ENCODE data around the gene SLC8B1.
"Not testable (repeated sequence)": the region's sequence is repeated elsewhere in the genome, so short reads cannot be mapped to it uniquely, and the experiment has no call there.

Gene SLC8B1

DNA sequence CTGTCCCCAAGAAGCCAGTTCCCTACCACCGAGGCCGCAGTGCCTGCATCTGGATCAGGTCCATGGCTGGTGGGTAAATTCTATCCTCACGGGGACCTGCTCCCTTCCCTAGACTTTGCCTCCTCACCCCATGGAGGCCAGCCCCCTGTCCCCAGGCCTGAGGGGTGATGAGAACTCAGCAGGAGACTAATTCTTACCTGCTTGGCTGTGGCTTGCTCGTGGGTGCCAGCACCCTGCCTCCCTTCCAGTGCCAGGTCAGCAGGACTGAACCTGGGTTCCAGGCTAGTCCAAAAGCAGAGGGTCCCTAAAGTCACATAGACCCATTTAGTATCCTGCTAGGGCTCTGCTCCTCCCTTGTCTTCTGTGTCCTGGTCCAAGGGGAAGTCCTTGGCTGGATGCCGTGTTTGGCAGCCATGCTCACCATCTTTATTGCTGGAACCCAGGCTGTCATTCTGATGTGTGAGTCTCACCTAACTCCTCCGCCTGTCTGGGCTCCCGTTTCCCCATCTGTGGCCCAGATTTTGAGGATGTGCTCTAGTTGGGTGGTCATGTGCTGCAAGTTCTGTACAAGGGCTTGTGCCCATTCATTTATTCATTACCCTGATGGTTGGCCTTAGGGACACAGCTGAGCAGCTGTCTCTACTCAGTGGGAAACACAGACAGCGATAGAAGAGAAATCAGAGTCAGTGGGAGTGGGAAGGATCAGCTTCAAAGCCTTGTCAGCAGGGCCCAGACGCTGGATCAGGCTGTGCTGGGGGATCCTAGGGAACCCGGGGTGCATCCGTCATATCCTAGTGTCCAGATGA is 24.4 kb upstream of the SLC8B1 start:
- DNase-seq (ENCODE audit: low read depth, low spot score) = no peak
- H3K4me3 ChIP-seq (ENCODE audit: low read length) = peak overlapping the region; percentile 78

DNA sequence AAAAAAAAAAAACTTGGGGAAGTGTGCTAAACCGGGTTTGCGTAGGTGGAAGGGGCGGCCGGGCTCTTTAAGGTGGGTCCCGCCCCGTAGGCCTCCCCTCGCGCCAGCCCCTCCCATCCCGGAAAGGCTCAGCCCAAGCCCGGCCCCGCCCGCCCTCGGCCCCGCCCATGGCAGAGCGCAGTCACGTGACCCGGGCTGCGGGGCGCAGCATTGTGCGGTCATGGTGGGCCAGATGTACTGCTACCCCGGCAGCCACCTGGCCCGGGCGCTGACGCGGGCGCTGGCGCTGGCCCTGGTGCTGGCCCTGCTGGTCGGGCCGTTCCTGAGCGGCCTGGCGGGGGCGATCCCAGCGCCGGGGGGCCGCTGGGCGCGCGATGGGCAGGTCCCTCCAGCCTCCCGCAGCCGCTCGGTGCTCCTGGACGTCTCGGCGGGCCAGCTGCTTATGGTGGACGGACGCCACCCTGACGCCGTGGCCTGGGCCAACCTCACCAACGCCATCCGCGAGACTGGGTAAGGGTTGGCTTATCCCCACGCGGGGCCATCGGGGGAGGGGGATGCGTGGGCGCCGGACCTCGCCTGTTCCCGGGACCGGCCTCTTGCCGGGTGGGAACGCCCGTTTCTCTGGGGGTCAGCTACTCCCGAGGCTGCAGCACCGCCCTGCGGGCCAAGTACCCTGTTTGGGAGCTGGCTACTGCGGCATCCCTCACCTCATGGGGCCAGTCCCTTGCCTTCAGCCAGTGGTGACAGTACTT is 23.6 kb upstream of the SLC8B1 start, which contains the start of gene PLBD2:
Gene PLBD2, plus strand, starts transcription at position 207 of the 752 bp plus-strand sequence. Its CDS starts 14 bp downstream, at position 221.
- peak; percentile 90 for DNase-seq (ENCODE audit: low read depth, low spot score)
- H3K4me3 ChIP-seq (ENCODE audit: low read length) = peak within 1 kb of the TSS; percentile 78

DNA sequence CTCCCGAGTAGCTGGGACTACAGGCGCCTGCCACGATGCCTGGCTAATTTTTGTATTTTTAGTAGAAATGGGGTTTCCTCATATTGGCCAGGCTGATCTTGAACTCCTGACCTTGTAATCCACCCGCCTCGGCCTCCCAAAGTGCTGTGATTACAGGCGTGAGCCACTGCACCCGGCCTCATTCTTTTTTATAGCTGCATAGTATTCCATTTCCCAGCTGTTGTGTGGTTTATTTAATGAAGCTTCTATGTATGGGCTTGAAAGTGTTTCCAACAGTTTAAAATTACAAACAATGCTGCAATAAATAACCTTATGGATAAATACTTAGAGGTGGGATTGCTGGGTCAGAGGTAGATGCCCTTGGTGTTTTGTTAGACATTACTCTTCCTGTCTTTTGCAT is 19.3 kb upstream of the SLC8B1 start:
- not testable (repeated sequence) for H3K4me3 ChIP-seq (ENCODE audit: low read length); DNase-seq (ENCODE audit: low read depth, low spot score)

DNA sequence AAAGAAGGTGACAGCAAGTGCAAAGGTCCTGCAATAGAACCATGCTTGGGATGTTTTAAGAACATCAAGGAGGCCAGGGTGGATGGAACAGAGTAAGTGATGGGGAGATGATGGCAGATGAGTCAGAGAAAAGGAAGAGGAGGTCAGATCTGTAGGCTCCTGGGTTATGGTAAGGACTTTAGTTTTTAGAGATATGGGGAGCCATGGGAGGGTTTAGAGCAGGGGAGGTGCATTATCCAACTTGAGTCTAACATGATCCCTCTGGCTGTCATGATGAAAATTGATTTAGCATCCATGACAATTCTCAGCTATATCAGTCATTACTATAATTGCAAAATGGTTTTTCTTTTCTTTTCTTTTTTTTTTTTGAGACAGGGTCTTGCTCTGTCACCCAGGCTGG is 16.2 kb upstream of the SLC8B1 start:
- DNase-seq (ENCODE audit: low read depth, low spot score) = no peak
- H3K4me3 ChIP-seq (ENCODE audit: low read length) = no peak overlapping the region

DNA sequence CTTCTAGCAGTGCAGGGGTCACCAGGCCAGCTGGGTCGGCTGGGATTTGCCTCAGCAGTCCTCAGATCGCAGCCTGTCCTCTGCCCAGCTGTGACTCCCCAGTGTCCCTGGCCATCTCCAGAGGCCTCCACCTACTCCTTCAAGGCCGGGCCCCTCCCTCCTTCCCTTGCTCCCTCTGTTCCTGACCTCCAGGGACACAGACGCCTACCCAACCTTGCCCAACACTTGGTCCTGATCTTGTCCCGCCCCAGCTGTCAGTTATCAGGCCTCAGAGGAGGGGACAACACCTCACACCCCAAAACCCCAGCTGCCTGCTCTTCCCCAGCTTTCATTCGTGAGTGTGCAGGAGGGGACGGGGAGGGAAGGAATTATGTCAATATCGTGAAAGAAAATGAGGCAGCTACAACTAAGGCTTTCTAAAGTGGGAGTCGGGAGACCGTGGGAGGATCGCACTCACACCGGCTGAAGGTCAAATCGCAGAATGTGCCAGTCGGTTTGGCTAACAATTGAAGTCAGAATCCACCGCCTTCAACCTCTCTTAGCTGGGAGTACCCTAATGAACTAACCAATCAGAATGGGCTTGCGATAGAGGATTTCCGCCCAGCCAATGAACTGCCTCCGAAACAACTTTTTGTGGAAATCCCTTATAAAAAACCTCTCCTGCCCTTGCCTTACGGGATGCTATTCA is 14.1 kb upstream of the SLC8B1 start:
- DNase-seq (ENCODE audit: low read depth, low spot score) = no peak
- no peak overlapping the region for H3K4me3 ChIP-seq (ENCODE audit: low read length)

DNA sequence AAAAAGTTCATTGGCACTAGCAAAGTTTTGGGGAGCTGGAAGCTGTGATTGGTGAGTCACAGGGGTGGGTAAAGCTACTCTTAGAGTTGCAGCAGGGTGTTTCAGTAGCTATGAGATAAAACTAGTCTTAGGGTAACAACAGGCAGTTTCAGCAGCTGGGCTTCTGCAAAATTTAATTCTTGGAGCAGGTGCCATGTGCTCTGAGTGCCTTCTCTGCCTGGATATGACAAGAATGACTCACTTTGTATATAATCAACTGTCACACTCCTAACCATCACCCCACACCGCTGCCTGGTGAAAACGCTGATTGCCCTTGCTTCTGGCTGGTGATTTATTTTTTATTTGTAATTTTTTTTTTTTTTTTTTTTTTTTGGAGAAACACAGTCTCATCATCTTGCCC is 13.0 kb upstream of the SLC8B1 start:
- DNase-seq (ENCODE audit: low read depth, low spot score) = no peak
- no peak overlapping the region for H3K4me3 ChIP-seq (ENCODE audit: low read length)

DNA sequence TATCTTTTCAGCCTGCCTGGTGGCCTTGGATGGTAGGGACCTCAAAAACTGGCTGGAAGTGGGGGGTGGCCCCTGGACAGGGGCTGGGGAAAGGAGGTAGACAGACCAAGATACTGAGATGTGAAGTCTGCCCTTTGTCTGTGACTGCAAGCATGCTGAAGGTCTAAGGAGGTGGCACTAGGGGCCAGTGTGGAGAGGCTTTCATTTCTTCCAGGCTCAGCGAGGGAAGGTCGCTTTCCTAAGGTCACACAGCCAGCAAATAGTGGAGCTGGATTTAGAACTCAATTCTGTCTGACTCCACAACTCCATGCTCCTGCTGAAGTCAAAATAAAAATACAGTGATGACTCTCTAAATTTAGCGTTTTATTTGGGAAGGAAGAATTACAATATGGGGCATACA is 12.2 kb upstream of the SLC8B1 start:
- no peak for DNase-seq (ENCODE audit: low read depth, low spot score)
- no peak overlapping the region for H3K4me3 ChIP-seq (ENCODE audit: low read length)

DNA sequence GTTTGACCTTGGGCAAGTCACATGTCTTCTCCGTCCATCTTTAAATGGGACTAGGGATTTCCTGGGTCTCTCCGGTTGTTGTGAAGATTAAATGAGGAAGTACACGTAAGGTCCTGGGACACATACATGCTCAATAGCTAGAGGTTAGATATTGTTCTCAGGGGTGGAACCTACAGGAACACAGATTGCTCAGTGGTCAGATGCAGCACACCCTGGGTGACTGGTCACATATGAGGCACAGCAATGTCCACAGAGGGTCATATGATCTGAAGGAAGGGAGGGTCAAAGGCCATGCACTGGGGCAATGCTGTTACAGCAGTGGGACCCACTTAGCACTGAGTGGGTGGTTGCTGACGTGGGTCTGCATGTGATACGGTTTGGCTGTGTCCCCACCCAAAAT is 11.4 kb upstream of the SLC8B1 start:
- no peak overlapping the region for H3K4me3 ChIP-seq (ENCODE audit: low read length)
- DNase-seq (ENCODE audit: low read depth, low spot score) = no peak

DNA sequence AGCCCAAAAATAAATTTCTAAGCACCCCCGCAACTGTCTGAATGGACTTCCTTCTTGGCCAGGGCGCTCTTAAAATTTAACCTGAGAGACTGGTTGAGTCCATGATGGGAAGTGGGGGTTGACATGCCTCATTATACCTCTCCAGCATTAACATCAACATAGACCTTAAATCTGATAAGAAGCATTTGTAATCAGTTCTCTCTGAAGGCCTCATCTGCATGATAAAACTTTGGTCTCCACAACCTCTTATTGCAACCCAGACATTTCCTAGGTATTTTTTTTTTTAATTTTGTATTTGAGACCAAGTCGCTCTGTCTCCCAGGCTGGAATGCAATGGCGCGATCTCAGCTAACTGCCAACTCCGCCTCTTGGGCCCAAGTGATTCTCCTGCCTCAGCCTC is 10.4 kb upstream of the SLC8B1 start:
- no peak for DNase-seq (ENCODE audit: low read depth, low spot score)
- H3K4me3 ChIP-seq (ENCODE audit: low read length) = no peak overlapping the region

DNA sequence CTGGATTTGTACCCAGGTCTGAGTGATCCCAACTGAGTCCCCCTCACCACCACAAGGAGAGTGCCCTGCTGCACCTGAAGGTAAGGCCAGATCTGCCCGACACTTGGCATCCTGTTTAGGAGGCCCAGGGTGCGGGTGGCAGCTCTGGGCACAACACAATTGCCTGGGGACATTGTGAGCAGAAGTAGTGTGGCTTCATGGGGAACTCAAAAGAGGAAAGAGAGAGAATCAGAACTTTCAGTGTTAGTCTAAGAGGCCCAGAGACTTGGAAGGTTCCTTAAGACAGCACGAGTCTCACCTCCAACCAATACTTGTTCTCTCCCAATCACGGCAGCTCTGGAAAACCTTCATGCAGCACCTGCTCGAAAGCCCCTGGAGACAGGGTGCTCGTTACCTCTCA is 6.6 kb upstream of the SLC8B1 start:
- no peak overlapping the region for H3K4me3 ChIP-seq (ENCODE audit: low read length)
- DNase-seq (ENCODE audit: low read depth, low spot score) = no peak

DNA sequence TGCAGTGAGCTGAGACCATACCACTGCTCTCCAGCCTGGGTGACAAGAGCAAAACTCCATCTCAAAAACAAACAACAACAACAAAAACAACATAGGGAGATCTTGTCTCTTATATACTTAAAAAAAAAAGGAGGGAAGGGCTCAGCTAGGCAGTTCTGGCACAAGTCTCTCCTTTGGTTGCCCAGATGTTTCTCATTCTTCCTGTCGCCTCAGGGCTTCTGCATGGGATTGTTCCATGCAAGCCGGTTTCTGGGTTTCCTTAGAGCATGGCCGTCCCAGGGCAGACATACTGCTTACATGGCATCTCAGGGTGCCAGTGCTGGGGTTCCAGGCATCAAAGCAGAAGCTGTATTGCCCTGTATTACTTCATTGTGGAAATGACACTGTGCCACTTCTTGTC is 5.2 kb upstream of the SLC8B1 start:
- H3K4me3 ChIP-seq (ENCODE audit: low read length) = no peak overlapping the region
- DNase-seq (ENCODE audit: low read depth, low spot score) = no peak

DNA sequence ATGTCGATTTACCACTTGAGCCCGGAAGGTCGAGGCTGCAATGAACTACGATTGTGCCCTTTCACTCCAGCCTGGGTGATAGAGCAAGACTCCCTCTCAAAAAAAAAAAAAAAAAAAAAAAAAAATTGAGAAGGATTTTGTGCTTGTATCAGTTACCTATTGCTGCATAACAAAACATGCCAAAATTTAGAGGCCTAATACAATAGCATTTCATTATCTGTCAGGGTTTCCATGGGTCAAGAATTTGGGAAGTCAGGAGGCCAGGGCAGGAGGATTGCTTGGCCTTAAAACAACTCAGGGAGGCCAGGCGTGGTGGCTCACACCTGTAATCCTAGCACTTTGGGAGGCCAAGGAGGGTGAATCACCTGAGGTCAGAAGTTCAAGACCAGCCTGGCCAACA is 4.6 kb upstream of the SLC8B1 start:
- H3K4me3 ChIP-seq (ENCODE audit: low read length) = no peak overlapping the region
- no peak for DNase-seq (ENCODE audit: low read depth, low spot score)

DNA sequence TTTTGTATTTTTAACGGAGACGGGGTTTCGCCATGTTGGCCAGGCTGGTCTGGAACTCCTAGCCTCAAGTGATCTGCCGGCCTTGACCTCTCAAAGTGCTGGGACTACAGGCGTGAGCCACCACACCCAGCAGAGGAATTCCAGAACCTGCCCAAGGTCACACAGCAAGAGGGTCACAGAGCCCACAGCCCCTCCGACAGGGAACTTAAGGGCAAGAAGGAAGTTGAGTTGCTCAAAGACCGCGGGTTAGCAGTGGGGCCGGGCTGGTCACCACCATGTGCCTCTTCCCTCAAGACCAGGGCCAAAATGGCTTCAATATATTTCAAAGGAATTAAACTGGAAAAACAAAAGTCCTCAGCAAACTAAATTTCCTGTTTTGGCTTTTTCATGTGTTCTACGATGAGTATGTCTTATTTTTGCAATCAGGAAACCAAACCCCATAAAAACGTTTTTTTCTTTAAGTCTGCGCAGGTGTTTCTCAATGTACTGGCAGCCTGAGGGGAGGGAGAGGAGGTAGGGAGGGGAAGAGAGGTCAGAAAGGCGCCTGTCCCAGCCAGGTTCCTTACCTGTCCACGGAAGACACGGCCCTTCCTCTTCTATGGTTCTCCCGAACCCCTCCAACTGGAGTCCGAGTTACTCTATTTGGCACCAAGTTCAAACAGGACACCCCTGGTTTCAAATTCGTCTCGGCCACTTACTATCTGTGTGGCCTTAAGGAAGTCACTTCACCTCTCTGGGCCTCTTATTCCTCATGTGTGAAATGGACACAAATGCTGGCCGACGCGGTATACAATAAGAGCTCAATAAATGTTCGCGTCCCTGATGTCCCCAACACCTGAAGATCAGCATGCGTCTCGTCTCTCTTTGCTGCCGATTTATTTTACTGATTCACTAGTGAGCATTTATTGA is 778 bp downstream of the SLC8B1 start:
- peak; percentile 69 for DNase-seq (ENCODE audit: low read depth, low spot score)
- peak overlapping the region; percentile 87 for H3K4me3 ChIP-seq (ENCODE audit: low read length)

DNA sequence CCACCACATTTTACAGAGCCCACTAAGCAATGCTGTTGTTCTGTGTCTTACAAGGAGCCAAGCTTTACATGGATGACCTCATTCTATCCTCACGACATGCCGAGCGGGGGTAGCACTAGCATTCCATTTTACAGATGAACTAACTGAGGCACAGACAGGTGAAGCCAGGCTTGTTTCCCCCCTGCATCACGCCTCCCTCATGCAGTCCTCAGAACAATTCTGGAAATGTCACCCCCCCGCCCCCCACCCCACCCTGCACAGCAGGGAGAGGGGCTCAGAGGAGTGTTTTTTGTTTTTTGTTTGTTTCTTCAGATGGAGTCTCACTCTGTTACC is 1.5 kb downstream of the SLC8B1 start:
- no peak overlapping the region for H3K4me3 ChIP-seq (ENCODE audit: low read length)
- no peak for DNase-seq (ENCODE audit: low read depth, low spot score)

DNA sequence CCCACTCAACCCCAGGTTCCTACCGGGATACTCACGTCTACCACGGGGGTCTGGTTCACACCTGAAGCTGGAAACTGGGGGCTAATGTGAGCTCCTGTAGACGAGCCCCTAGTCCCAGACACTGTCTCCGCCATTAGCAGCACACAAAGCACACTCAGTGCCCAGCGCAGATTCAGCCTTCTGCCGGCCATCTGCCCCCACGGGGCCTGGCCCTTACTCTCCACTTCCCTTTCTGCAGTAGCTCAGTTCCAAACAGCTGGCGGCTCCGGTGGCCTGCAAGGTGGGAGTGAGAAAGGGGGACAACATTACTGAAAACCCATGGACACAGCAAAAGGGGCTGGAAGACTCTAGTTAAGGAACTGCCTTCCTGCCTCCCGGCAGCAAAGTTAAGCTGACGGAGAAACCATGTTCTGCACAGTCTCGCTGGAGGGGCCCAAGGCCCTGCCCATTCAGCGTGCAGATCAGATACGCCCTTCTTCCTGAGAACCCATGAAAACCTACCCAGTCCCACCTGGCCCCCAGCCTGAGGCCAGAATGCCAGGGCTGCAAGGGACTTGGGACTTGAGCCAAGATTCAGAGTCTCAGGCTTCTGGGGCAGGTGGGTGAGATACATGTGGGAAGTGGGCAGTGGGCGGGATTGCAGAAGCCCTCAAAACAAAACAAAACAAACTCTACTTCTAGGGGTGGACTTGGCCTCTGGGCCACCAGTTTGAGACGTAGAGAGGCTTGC is 2.1 kb downstream of the SLC8B1 start:
- DNase-seq (ENCODE audit: low read depth, low spot score) = no peak
- no peak overlapping the region for H3K4me3 ChIP-seq (ENCODE audit: low read length)

DNA sequence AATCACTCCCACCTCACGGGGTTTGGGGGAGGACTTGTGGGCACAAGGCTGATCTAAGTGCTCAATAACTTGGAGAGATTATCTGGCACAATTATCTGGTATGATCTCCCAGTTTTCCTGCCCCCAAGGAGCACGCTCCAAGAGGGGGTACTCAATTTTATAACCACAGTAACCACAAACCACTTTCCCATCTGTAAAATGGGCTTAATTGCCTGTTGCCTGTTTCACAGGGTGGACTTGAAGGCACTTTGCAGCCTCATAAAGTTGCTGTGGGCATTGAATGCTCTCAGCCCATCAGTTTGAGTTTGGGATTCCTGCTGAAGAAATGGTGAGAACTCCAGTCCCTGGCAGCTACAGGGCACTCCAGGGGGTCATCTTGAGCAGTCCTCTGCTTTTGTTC is 4.4 kb downstream of the SLC8B1 start:
- no peak overlapping the region for H3K4me3 ChIP-seq (ENCODE audit: low read length)
- peak; percentile 18 for DNase-seq (ENCODE audit: low read depth, low spot score)

DNA sequence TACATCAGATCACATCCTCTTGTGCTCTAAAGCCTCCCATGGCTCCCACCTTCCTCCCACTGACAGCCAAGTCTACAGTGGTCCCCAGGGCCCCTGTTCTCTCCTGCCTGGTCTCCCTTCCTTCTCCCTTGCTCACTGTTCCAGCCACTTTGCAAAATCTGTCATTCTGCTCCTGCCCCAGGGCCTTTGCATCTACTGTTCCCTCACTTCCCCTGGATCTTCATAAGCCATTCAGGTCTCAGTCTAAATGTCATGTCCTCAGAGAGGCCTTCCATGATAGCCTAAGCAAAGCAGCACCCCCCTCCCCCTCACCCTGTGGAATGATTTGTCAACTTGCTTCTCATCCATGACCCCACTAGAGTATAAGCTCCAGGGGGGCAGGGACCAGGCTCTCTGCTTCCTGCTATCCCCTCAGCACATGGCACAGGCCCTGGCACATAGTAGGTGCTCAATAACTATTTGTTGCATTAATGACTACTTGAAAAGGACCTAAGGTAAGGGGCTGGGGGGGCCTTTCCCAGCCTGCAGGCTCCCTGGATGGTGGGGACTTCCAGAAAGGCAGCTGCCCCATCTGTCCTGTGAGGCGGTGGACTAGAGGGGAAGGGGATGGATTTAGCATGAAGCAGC is 5.0 kb downstream of the SLC8B1 start:
- H3K4me3 ChIP-seq (ENCODE audit: low read length) = no peak overlapping the region
- DNase-seq (ENCODE audit: low read depth, low spot score) = no peak
